Activated naive CD8-positive, alpha-beta T cell treated with anti-CD3 and anti-CD28 coated beads for 36 hours (primary cell): ENCODE data around the gene CCDC144A. TPM values are rescaled to one million over a fixed set of nuclear protein-coding genes. Genes with fewer than 3 reads are reported as not detected.
"Not testable (repeated sequence)": the region's sequence is repeated elsewhere in the genome, so short reads cannot be mapped to it uniquely, and the experiment has no call there.

Experiments
- DNase-seq: peaks from one replicate; pipeline ENCODE4 v3.0.0; 2021
- H3K27ac Mint-ChIP-seq: one replicate; pipeline ENCODE4 v1.8.0; 2022; ENCODE audit warnings: mild to moderate bottlenecking, moderate library complexity, mixed read lengths
- H3K27me3 Mint-ChIP-seq: one replicate; pipeline ENCODE4 v1.8.0; 2022; ENCODE audit warnings: mild to moderate bottlenecking, mixed read lengths
- H3K36me3 Mint-ChIP-seq: one replicate; pipeline ENCODE4 v1.8.0; 2021; ENCODE audit warnings: mild to moderate bottlenecking, mixed read lengths
- H3K4me1 Mint-ChIP-seq: one replicate; pipeline ENCODE4 v1.8.0; 2021; ENCODE audit warnings: mixed read lengths
- H3K4me3 Mint-ChIP-seq: one replicate; pipeline ENCODE4 v1.8.0; 2022; ENCODE audit warnings: mild to moderate bottlenecking, moderate library complexity, mixed read lengths
- H3K9me3 Mint-ChIP-seq: one replicate; pipeline ENCODE4 v1.8.0; 2022; ENCODE audit warnings: mixed read lengths
- total RNA-seq, 2 experiments: library from RNA; stranded (reverse); gene quantifications; one replicate each; pipeline ENCODE4 v1.2.3, GENCODE V29; 2021

Gene CCDC144A
- total RNA-seq, 2 experiments from 2014 or later: 2.0 to 2.1 TPM

DNA sequence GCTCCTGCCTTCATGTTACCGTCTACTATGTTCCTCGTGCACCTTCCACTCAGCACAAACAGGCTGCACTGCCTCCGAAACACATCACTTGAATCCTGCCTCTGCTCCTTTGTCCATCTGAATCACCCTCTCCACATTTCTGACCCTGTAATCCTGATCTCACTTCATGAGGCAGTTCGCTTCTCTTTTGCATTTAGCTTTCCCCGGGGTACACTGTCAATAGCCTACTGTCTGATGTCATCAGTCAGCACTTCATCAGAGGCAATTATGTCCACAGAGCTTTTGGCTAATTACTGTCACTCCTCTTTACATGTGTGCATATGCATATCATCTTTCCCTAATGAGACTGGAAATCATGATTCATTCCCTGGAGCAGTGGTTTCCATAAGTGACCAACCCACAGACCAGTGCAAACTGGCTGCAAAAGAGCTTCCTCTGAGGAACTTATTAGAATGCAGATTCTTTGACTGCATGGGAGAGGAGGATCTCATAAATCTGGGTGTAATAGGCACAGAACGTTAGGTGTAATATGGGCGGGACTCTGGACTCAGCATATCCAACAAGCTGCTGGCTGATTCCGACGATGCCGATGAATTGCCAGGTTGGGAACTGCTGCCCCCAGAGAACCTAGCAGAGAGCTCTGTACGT lies 99.0 kb downstream of the CCDC144A start:
- H3K4me3 Mint-ChIP-seq, DNase-seq: not testable (repeated sequence)

DNA sequence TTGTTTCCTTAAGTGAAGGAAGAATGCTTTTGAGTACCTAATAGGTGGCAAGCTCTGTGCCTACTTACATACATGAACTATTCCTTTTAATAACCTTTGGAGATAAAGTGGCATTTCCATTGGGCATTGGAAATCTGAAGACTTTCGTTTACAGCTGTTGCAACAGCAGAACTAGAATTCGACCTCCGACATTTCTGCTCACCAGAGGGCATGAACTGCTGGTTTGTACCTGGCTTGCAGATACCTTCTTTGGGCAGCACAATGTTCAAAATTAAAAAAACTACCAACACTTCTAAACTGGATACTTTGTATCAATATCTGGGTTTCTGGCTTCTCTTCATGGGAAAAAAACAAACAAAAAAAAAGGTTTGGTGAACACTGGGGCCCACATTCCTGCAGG lies 99.6 kb downstream of the CCDC144A start:
- not testable (repeated sequence) for H3K4me3 Mint-ChIP-seq, H3K36me3 Mint-ChIP-seq, DNase-seq, H3K27me3 Mint-ChIP-seq, H3K27ac Mint-ChIP-seq, H3K9me3 Mint-ChIP-seq, H3K4me1 Mint-ChIP-seq

More for the DNA sequence above, 99.0 kb downstream of the CCDC144A start:
- not testable (repeated sequence) for H3K4me1 Mint-ChIP-seq, H3K9me3 Mint-ChIP-seq, H3K27ac Mint-ChIP-seq, H3K36me3 Mint-ChIP-seq, H3K27me3 Mint-ChIP-seq

DNA sequence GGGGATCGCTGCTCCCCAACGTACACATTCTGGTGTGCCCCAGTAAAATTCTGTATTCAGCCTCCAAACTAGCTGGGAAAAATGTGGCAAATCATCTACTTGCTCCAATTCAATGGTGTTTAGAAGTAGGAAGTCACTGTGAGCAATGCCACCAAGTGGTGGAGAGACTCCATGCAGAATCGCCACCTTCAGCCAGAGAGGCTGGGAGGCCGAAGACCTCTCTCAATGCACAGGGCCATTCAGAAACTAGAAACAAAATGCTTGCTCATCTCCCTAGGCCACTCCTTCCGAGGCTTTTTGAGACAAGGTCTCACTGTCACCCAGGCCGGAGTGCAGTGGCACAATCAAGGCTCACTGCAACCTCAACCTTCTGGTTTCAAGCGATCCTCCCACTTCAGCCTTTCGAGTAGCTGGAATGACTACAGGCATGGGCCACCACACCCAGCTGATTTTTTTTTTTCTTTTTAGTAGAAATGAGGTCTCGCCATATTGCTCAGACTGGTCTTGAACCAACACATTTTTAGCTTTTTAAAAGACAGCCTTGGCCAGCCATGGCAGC lies 100.4 kb downstream of the CCDC144A start:
- DNase-seq, H3K27ac Mint-ChIP-seq, H3K27me3 Mint-ChIP-seq, H3K9me3 Mint-ChIP-seq, H3K4me1 Mint-ChIP-seq, H3K4me3 Mint-ChIP-seq, H3K36me3 Mint-ChIP-seq: not testable (repeated sequence)

DNA sequence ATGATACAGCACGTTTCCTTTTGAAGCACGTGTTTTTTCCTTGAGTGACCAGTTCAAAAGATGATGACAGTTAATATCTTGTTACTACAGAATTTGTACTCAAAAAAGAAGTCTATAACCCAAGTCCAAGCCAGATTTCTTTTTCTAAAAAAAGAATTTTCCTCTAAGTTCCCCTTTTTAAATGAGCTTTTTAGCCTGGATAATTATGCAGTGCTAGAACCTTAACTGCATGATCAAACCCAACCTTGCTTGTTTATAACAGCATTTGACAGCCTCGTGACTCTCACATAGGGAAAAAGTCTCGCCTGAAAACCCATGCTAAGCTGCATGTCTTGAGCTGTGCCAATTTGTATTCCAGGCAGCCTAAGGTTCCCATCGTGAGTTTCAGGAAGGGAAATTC lies 104.2 kb downstream of the CCDC144A start:
- H3K27me3 Mint-ChIP-seq, H3K36me3 Mint-ChIP-seq: not testable (repeated sequence)

DNA sequence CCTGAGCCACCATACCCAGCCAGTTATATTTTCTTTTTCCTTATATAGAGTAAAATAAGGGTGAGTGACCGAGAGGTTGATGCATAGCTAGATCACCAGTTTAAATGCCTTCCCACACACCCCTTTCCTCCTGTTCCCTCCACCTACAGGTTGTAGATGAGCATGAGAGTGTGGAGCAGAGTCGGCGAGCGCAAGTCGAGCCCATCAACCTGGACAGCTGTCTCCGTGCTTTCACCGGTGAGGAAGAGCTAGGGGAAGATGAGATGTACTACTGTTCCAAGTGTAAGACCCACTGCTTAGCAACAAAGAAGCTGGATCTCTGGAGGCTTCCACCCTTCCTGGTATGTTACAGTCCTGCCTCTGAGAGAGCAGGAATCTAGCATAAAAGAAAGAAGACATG lies 105.9 kb downstream of the CCDC144A start:
- not testable (repeated sequence) for H3K9me3 Mint-ChIP-seq, H3K4me3 Mint-ChIP-seq, DNase-seq, H3K27ac Mint-ChIP-seq, H3K27me3 Mint-ChIP-seq, H3K4me1 Mint-ChIP-seq, H3K36me3 Mint-ChIP-seq

More for the DNA sequence above, 104.2 kb downstream of the CCDC144A start:
- H3K9me3 Mint-ChIP-seq, H3K4me3 Mint-ChIP-seq, H3K27ac Mint-ChIP-seq, H3K4me1 Mint-ChIP-seq, DNase-seq: not testable (repeated sequence)

DNA sequence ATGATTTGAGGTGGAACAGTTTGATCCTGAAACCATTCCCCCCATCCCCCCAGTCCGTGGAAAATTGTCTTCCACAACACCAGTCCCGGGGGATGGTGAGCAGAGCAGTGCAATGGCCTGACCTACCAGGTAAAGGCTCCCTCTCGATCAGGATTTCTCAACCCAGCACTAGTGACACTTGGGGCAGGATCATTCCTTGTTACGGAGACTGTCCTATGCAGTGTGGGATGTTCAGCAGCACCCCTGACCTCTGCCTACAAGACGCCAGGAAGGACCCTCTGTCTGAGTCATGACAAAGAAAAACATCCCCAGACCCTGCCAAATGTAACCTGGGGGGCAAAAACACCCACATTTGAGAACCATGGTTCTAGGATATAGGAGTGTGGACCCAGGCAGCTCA lies 114.8 kb downstream of the CCDC144A start:
- not testable (repeated sequence) for H3K27me3 Mint-ChIP-seq, H3K27ac Mint-ChIP-seq, H3K36me3 Mint-ChIP-seq, H3K4me1 Mint-ChIP-seq, H3K9me3 Mint-ChIP-seq, DNase-seq, H3K4me3 Mint-ChIP-seq

DNA sequence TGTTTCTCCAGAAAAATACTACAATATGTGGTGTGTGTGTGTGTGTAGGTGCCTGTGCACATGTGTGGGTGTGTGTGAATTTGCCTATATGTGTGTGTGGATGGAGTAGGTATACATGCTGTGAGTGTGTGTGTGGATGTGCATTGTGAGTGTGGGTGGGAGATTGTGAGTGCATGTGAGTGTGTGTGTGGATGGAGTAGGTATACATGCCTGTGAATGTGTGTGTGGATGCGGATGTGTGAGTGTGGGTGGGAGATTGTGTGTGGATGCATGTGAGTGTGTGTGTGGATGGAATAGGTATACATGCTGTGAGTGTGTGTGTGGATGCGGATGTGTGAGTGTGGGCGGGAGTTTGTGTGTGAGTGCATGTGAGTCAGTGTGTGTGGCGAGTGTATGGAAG lies 116.6 kb downstream of the CCDC144A start:
- not testable (repeated sequence) for H3K9me3 Mint-ChIP-seq, H3K27ac Mint-ChIP-seq, H3K27me3 Mint-ChIP-seq, H3K4me3 Mint-ChIP-seq, H3K36me3 Mint-ChIP-seq, DNase-seq, H3K4me1 Mint-ChIP-seq

DNA sequence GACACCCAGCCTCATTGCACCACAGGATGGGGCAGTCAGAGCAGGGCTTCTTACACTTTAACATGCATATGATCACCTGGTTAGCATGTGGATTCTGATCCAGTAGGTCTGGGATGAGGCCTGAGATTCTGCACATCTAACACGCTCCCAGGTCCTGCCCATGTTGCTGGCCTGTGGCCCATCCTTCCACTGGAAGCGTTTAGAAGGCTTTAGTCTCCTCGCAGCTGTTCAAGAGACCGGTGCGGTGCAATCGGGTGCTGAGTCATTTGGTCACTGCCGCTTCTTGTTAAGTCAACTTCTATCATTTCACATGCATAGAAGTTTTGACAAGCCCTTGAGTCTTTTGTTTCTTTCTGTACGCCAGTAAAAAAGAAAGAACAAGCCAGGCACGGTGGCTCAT lies 117.6 kb downstream of the CCDC144A start:
- H3K4me1 Mint-ChIP-seq, H3K27ac Mint-ChIP-seq, DNase-seq, H3K27me3 Mint-ChIP-seq, H3K9me3 Mint-ChIP-seq, H3K36me3 Mint-ChIP-seq, H3K4me3 Mint-ChIP-seq: not testable (repeated sequence)

DNA sequence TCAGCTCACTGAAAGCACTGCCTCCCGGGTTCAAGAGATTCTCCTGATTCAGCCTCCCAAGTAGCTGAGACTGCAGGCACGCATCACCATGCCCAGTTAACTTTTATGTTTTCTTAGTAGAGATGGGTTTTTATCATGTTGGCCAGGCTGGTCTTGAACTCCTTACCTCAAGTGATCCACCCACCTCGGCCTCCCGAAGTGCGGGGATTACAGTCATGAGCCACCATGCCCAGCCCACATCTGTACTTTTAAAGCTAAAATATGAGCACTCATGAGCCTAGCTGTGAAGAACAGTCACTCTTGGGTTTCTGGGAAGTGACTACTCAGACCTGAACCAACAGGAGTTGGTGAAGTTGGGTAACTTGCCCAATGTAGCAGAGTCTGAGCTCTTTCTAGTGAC lies 120.2 kb downstream of the CCDC144A start:
- not testable (repeated sequence) for H3K27me3 Mint-ChIP-seq, DNase-seq, H3K9me3 Mint-ChIP-seq, H3K4me3 Mint-ChIP-seq, H3K36me3 Mint-ChIP-seq, H3K27ac Mint-ChIP-seq, H3K4me1 Mint-ChIP-seq

DNA sequence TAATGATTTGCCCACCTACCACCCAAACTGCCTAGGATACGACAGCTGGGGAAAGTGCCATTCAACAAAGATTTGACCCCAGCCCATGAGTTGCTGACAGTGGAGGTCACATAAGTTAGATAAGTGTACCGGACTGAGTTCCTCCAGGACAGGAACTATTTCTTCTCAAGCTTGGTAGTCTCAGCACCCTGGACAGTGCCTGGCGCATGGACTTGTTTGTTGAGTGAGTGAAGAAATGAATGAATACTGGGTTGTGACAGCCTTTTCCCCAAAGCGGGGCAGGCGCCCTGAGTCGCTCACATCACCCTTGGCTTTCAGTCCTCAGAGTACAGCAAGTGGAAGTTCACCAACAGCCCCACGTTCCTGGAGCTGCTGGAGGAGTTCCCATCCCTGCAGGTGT lies 122.1 kb downstream of the CCDC144A start:
- H3K4me1 Mint-ChIP-seq, DNase-seq, H3K9me3 Mint-ChIP-seq, H3K27me3 Mint-ChIP-seq, H3K27ac Mint-ChIP-seq, H3K36me3 Mint-ChIP-seq, H3K4me3 Mint-ChIP-seq: not testable (repeated sequence)

DNA sequence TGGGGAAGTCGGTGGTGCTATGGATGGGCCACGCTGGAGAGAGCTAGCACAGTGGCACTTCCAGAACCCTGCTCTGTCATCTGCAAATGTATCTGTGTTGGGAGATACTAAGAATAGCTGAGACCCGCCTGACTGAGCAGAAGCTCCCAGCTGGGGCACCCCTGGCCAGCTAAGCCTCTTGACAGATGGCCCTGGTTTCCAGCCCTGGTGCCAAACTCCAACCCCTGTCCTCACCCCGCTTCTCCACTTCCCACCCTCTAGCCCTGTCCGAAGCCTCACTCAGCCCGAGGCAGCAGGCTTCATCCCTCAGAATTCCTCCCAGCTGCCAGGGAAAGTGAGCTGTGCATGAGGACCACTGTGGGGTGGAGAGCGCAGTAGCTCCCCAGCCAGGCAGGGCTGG lies 124.4 kb downstream of the CCDC144A start:
- H3K4me1 Mint-ChIP-seq: no peaks in the 10 kb centered on the region
- H3K27me3 Mint-ChIP-seq: peaks cover 4% of the 10 kb centered on the region
- DNase-seq: no peak
- no peaks in the 10 kb centered on the region for H3K9me3 Mint-ChIP-seq
- no peak overlapping the region for H3K4me3 Mint-ChIP-seq
- no peak overlapping the region for H3K27ac Mint-ChIP-seq
- H3K36me3 Mint-ChIP-seq: no peaks in the 10 kb centered on the region

DNA sequence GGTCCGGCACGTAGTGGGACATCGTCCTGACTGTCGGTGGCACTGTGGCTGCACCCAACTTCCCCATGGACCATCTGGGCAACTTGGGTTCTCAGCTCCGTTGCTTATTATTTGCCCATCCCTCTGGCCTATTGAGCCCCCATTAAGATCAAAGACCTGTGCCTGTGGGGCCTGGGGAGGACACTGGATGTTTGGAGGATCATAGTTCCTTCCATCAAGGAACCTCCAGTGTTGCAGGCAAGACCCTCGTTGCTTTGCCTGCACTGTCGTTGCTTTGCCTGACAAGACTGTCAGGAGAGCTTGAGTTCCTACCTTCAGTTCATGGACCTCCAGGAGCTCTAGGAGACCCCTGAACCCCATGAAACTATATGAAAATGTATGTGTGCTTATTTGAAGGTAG lies 127.2 kb downstream of the CCDC144A start:
- H3K27me3 Mint-ChIP-seq: peaks cover 8% of the 10 kb centered on the region
- no peak overlapping the region for H3K4me3 Mint-ChIP-seq
- no peaks in the 10 kb centered on the region for H3K9me3 Mint-ChIP-seq
- H3K27ac Mint-ChIP-seq: no peak overlapping the region
- H3K36me3 Mint-ChIP-seq: no peaks in the 10 kb centered on the region
- H3K4me1 Mint-ChIP-seq: no peaks in the 10 kb centered on the region
- DNase-seq: no peak

DNA sequence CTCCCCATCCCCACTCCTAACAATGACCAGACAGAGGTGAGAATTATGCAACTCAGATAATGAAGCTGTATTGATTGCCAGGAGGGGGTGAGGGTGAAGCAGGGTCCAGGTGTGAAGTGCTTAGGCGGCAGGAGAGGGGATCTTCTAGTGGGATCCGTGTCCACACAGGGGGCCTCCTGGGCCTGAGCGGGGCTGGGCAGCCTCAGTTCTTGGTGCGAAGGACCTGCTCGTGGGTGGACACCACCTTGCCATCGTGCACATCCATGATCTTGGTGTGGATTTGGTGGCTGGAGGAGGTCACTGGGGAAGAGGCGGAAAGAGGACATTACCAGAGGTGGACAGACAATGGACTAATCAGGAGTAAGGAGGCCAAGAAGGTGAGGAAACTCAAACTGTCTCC lies 127.9 kb downstream of the CCDC144A start:
- H3K27me3 Mint-ChIP-seq, H3K4me3 Mint-ChIP-seq, DNase-seq, H3K9me3 Mint-ChIP-seq, H3K4me1 Mint-ChIP-seq, H3K36me3 Mint-ChIP-seq, H3K27ac Mint-ChIP-seq: not testable (repeated sequence)

DNA sequence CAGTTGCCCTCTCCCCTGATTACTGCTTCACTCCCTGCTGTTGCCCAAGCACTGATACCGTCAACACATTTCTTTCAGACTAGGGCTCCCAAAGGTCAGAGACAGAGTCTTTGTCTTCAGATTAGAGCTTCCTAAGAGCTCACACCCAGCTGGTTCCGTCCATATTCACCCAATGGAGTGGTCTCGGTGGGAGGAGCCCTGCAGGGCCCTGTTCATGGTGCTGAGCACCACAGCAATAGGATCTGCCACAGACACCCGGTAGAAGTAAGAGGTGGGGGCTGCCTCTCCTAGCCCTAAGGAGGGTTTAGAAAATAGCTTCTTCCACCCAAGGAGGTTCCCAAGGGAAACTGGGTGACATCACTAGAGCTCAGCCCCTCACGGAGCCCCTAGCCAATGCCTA lies 128.3 kb downstream of the CCDC144A start:
- peaks cover 8% of the 10 kb centered on the region for H3K27me3 Mint-ChIP-seq
- DNase-seq: no peak
- no peaks in the 10 kb centered on the region for H3K36me3 Mint-ChIP-seq
- no peak overlapping the region for H3K27ac Mint-ChIP-seq
- no peaks in the 10 kb centered on the region for H3K9me3 Mint-ChIP-seq
- H3K4me1 Mint-ChIP-seq: no peaks in the 10 kb centered on the region
- H3K4me3 Mint-ChIP-seq: no peak overlapping the region

DNA sequence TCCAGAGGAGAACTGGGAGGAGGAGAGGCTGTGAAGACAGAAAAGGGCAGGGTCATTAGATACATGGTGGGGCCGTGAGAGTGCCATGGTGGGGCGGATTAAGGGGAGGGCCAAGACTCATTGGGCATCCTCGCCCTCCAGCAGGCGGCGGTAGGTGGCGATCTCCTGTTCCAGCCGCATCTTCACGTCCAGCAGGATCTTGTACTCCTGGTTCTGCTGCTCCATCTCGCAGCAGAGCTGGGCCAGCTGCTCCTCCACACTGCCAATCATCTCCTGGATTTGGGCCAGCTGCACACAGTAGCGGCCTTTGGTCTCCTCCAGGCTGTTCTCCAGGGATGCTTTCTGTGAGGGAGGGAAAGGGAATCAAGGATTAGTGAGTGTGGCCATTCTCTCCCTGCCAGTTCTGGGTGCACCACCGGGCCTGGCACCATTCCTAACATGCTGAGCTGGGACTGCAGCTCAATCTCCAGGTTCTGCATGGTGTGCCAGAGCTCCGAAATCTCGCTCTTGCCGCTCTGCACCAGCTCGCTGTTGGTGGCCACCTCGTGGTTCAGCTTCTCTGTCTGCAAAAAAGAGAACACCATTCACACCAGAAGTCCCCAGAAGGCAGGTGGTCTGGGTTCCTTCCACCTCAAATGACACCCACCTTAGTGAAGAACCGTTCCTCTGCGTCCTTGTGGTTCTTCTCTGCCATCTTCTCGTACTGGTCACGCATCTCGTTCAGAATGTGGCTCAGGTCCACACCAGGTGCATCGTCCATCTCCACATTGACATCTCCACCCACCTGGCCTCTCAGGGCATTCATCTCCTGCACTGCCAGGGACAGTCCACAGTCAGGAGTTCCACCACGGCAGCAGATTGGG lies 129.0 kb downstream of the CCDC144A start:
- no peaks in the 10 kb centered on the region for H3K4me1 Mint-ChIP-seq
- no peak for DNase-seq
- no peak overlapping the region for H3K27ac Mint-ChIP-seq
- H3K4me3 Mint-ChIP-seq: no peak overlapping the region
- peaks cover 8% of the 10 kb centered on the region for H3K27me3 Mint-ChIP-seq
- no peaks in the 10 kb centered on the region for H3K36me3 Mint-ChIP-seq
- no peaks in the 10 kb centered on the region for H3K9me3 Mint-ChIP-seq
